ENCODE data around the gene TOMM7.
"Not testable (repeated sequence)": the region's sequence is repeated elsewhere in the genome, so short reads cannot be mapped to it uniquely, and the experiment has no call there.

Gene TOMM7

GRCh38 chr7:22781230-22781711 lies 41.4 kb downstream of the TOMM7 start:
- DNase-seq, result no peak

- DNase-seq, result not testable (repeated sequence)
Measured at GRCh38 chr7:22779730-22780323, 42.8 kb downstream of the TOMM7 start.

GRCh38 chr7:22776964-22777363 lies 45.7 kb downstream of the TOMM7 start:
- DNase-seq, result no peak

GRCh38 chr7:22772885-22773284 lies 49.8 kb downstream of the TOMM7 start:
- DNase-seq, result no peak

- DNase-seq, result no peak
Measured at GRCh38 chr7:22771872-22772228, 50.8 kb downstream of the TOMM7 start.

- peak in 1 of 3 donors; percentile 27 for DNase-seq
Measured at GRCh38 chr7:22771194-22771871, 51.3 kb downstream of the TOMM7 start.

GRCh38 chr7:22765609-22766008 lies 57.0 kb downstream of the TOMM7 start:
- DNase-seq, result no peak

All from suppressor macrophage treated with lipopolysaccharide for 1 hour (primary cell).